HL-60 (cell line): Measurements from ENCODE around the gene AGRN.

Experiments used
- DNase-seq, 2 experiments: peaks; one replicate each; pipeline ENCODE4 v3.0.0-alpha.2; 2010 to 2020; ENCODE audit warnings: low read depth in 1 of 2, low spot score in 1 of 2
- H3K27ac ChIP-seq: fragments of 250-450 bp; sonication (Bioruptor Pico); replicated peaks from 2 replicates; pipeline ENCODE4 v1.5.1; 2020; ENCODE audit warnings: mild to moderate bottlenecking, moderate library complexity
- H3K27me3 ChIP-seq: fragments of 250-450 bp; sonication (Bioruptor Pico); 2 replicates; pipeline ENCODE4 v1.5.1; 2021; ENCODE audit warnings: mild to moderate bottlenecking, moderate library complexity; ENCODE audit not compliant: insufficient read depth, poor library complexity, severe bottlenecking
- H3K4me3 ChIP-seq: replicated peaks from 2 replicates; pipeline ENCODE4 v1.5.1; 2011; ENCODE audit warnings: mild to moderate bottlenecking, control low read depth, low read length; ENCODE audit not compliant: insufficient read depth
- CTCF ChIP-seq: IDR thresholded peaks from one replicate; pipeline ENCODE4 v1.5.1; 2011; ENCODE audit warnings: low read length, control low read depth, inconsistent platforms; ENCODE audit not compliant: insufficient read depth
- GABPA ChIP-seq: IDR thresholded peaks from 2 replicates; pipeline ENCODE4 v1.6.1; 2012; ENCODE audit warnings: low read depth
- POLR2AphosphoS5 ChIP-seq: IDR thresholded peaks from 2 replicates; pipeline ENCODE4 v1.6.1; 2012; ENCODE audit warnings: low read depth
- REST ChIP-seq: IDR thresholded peaks from 2 replicates; pipeline ENCODE4 v1.6.1; 2012; ENCODE audit warnings: low read depth; ENCODE audit not compliant: insufficient replicate concordance
- SPI1 ChIP-seq: IDR thresholded peaks from 2 replicates; pipeline ENCODE4 v1.6.1; 2012; ENCODE audit warnings: low read depth, mild to moderate bottlenecking, borderline replicate concordance

Gene AGRN

GRCh38 chr1:1045129-1045528 is 25.2 kb downstream of the AGRN start:
- Histone ChIP-seq H3K27ac (no peak overlapping the region), H3K4me3 (no peak overlapping the region), H3K27me3 (peaks cover 5% of the 10 kb centered on the region)
- DNase-seq = no peak
- TF ChIP-seq POLR2AphosphoS5 (no peak), REST (no peak), CTCF (no peak), SPI1 (no peak), GABPA (no peak)

GRCh38 chr1:1046243-1046642 is 26.3 kb downstream of the AGRN start:
- H3K27ac ChIP-seq = no peak overlapping the region
- H3K4me3 ChIP-seq = no peak overlapping the region
- TF ChIP-seq GABPA (no peak), REST (no peak), SPI1 (no peak), CTCF (no peak), POLR2AphosphoS5 (no peak)
- no peak for DNase-seq
- H3K27me3 ChIP-seq = no peaks in the 10 kb centered on the region

- Histone ChIP-seq H3K27ac (no peak overlapping the region), H3K27me3 (no peaks in the 10 kb centered on the region)
- DNase-seq = no peak
Observed at GRCh38 chr1:1046767-1047166, 26.8 kb downstream of the AGRN start.

GRCh38 chr1:1047407-1047806 is 27.5 kb downstream of the AGRN start:
- Histone ChIP-seq H3K27ac (no peak overlapping the region), H3K4me3 (no peak overlapping the region), H3K27me3 (no peaks in the 10 kb centered on the region)
- no peak for DNase-seq
- no peak for TF ChIP-seq POLR2AphosphoS5
- no peak for TF ChIP-seq CTCF
- TF ChIP-seq SPI1 = no peak
- TF ChIP-seq GABPA = no peak

More at GRCh38 chr1:1046767-1047166, 26.8 kb downstream of the AGRN start:
- TF ChIP-seq SPI1 = no peak
- no peak overlapping the region for H3K4me3 ChIP-seq
